Upper lobe of left lung (tissue), 6 donors: Measurements from ENCODE around the gene TDRD7. TPM values are rescaled to one million over a fixed set of nuclear protein-coding genes. Genes with fewer than 3 reads are reported as not detected.
A peak's percentile ranks its signal among the peaks of the same experiment; 100 is the strongest.
"Not testable (repeated sequence)": the region's sequence is repeated elsewhere in the genome, so short reads cannot be mapped to it uniquely, and the experiment has no call there.

Source experiments
- ATAC-seq, 2 donors: fragments of 200-7000 bp; cut with Tn5 transposase; one replicate each; pipeline ENCODE4 v1.9.1; 2022; ENCODE audit warnings: mild to moderate bottlenecking in 2 of 2, moderate library complexity in 2 of 2; ENCODE audit not compliant: low FRiP score in 2 of 2
- DNase-seq, 2 donors: peaks; one replicate each; pipeline ENCODE4 v3.0.0-alpha.2; 2019 to 2020
- H3K27ac ChIP-seq, 4 donors: fragments of 200-600 bp; sonication (generic); one replicate each; pipeline ENCODE4 v1.5.1; 2016 to 2019
- H3K27me3 ChIP-seq, 4 donors: fragments of 200-600 bp; sonication (generic); one replicate each; pipeline ENCODE4 v1.5.1; 2017 to 2019
- H3K36me3 ChIP-seq, 4 donors: fragments of 200-600 bp; sonication (generic); one replicate each; pipeline ENCODE4 v1.5.1; 2016 to 2019
- H3K4me1 ChIP-seq, 4 donors: fragments of 200-600 bp; sonication (generic); one replicate each; pipeline ENCODE4 v1.5.1; 2018 to 2019
- H3K4me3 ChIP-seq, 4 donors: fragments of 200-600 bp; sonication (generic); one replicate each; pipeline ENCODE4 v1.5.1; 2017 to 2019; ENCODE audit warnings: mild to moderate bottlenecking in 2 of 4, moderate library complexity in 1 of 4
- H3K9me3 ChIP-seq, 4 donors: fragments of 200-600 bp; sonication (generic); one replicate each; pipeline ENCODE4 v1.5.1; 2018 to 2019
- CTCF ChIP-seq, 6 experiments: fragments of 450-650 bp in 4 of 6; fragments of 200-600 bp in 2 of 6; sonication (generic) in 2 of 6; IDR thresholded peaks; one replicate each; pipeline ENCODE4 v1.5.1; 2016 to 2019; ENCODE audit warnings: antibody characterized with exemption in 6 of 6
- EP300 ChIP-seq, 4 donors: sonication (generic); formaldehyde crosslinking; IDR thresholded peaks; one replicate each; pipeline ENCODE4 v1.5.1; 2017; ENCODE audit warnings: antibody characterized with exemption in 4 of 4, control low read depth in 2 of 4
- POLR2A ChIP-seq, 4 donors: fragments of 450-650 bp; IDR thresholded peaks; one replicate each; pipeline ENCODE4 v1.5.1; 2016 to 2017; ENCODE audit warnings: antibody characterized with exemption in 4 of 4, mild to moderate bottlenecking in 2 of 4
- POLR2AphosphoS5 ChIP-seq, 2 donors: sonication (generic); formaldehyde crosslinking; IDR thresholded peaks; one replicate each; pipeline ENCODE4 v1.5.1; 2017; ENCODE audit warnings: antibody characterized with exemption in 2 of 2
- WGBS, 2 donors: methylation state at CpG; one replicate each; pipeline ENCODE4 v1.1.5; 2017 to 2018; 5-methylcytosine and 5-hydroxymethylcytosine counted together
- total RNA-seq, 6 donors: library from RNA; depleted of rRNA in 4 of 6; stranded (reverse); fragments of >200 nt in 4 of 6; gene quantifications; one replicate each; pipeline versions ENCODE4 v1.1.0 to v1.2.1, GENCODE V29; 2016 to 2021
- donor health status: DM: no; HTN: no; CAD: no; lungs with moderate emphysema.
- donor health status: DM: no; HTN: yes; CAD: no; lungs with severe emphysema.

The TDRD7 gene
- total RNA-seq, 6 donors from 2014 or later: 9.0 to 21.0 (median 15.3) TPM

- not testable (repeated sequence) for H3K27me3 ChIP-seq, H3K9me3 ChIP-seq, H3K27ac ChIP-seq, DNase-seq, H3K4me3 ChIP-seq, ATAC-seq
- peaks cover 0 to 14% (median 5%) of the 10 kb centered on the region in 4 donors for H3K36me3 ChIP-seq
- H3K4me1 ChIP-seq: peaks cover 12 to 19% (median 14%) of the 10 kb centered on the region in 4 donors
- 83 to 91% methylated on average over 5 of the region's 5 CpGs for WGBS, 2 donors
Measured at GRCh38 chr9:97498846-97499245, 87.0 kb downstream of the TDRD7 start.

DNA sequence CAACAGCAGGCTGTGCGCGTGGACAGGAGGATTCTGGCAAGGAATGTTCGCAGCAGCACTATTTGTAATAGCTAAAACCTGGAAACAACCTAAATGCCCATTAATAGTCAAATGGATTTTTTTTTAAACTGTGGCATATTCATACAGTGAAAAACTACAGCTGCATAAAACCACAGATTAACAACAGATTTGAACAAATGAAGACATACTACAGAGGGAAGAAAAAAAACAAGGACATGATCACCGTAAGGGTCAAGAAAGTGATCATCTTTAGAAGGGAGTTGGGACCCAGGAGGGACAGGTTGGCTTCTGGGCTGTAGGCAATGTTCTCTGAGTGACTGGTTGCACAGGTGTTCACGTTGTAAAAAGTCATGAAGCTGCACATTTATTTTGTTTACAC is 88.4 kb downstream of the TDRD7 start:
- H3K27me3 ChIP-seq: no peaks in the 10 kb centered on the region
- DNase-seq: no peak
- ATAC-seq: no peak
- H3K9me3 ChIP-seq: no peaks in the 10 kb centered on the region
- H3K27ac ChIP-seq: no peak overlapping the region
- H3K36me3 ChIP-seq: peaks cover 0 to 14% (median 5%) of the 10 kb centered on the region in 4 donors
- H3K4me3 ChIP-seq: no peak overlapping the region
- 52 to 59% methylated on average over 5 of the region's 5 CpGs for WGBS, 2 donors
- TF ChIP-seq POLR2AphosphoS5 (IDR thresholded peaks at IDR 0.05) (no peak), EP300 (IDR thresholded peaks at IDR 0.05) (no peak), POLR2A (IDR thresholded peaks at IDR 0.05) (no peak), CTCF (IDR thresholded peaks at IDR 0.05) (no peak)
- H3K4me1 ChIP-seq: peaks cover 12 to 19% (median 14%) of the 10 kb centered on the region in 4 donors

DNA sequence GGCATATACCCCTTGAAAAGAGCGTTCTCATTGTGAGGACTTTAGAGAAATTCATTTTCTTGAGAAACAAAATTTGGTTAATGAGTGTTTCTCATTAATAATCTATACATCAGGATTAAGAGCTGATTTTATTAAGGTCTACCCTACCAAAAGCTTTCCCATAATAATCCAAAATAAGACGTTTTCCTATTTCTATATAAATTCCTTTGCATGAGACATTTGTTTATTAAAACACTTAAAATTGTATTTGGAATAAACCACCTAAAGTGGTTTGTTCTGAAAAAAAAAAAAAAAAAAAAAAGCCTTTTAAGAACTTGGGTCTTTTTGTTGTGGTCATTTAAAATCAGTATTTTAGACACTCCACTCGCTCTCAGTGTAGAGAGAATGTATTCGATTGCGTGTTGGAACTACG is 88.9 kb downstream of the TDRD7 start:
- peak overlapping the region in 3 of 4 donors; percentile 63 to 86 (median 85) for H3K4me3 ChIP-seq
- 15 to 19% methylated on average over 6 of the region's 6 CpGs for WGBS, 2 donors
- peaks cover 12 to 19% (median 14%) of the 10 kb centered on the region in 4 donors for H3K4me1 ChIP-seq
- ATAC-seq (no peak), DNase-seq (no peak)
- H3K27me3 ChIP-seq: no peaks in the 10 kb centered on the region
- no peak for TF ChIP-seq EP300 (IDR thresholded peaks at IDR 0.05)
- no peak for TF ChIP-seq POLR2A (IDR thresholded peaks at IDR 0.05)
- no peak for TF ChIP-seq POLR2AphosphoS5 (IDR thresholded peaks at IDR 0.05)
- no peak for TF ChIP-seq CTCF (IDR thresholded peaks at IDR 0.05)
- peak overlapping the region in 1 of 4 donors; percentile 73 for H3K27ac ChIP-seq
- no peaks in the 10 kb centered on the region for H3K9me3 ChIP-seq
- peaks cover 0 to 9% (median 3%) of the 10 kb centered on the region in 4 donors for H3K36me3 ChIP-seq

DNA sequence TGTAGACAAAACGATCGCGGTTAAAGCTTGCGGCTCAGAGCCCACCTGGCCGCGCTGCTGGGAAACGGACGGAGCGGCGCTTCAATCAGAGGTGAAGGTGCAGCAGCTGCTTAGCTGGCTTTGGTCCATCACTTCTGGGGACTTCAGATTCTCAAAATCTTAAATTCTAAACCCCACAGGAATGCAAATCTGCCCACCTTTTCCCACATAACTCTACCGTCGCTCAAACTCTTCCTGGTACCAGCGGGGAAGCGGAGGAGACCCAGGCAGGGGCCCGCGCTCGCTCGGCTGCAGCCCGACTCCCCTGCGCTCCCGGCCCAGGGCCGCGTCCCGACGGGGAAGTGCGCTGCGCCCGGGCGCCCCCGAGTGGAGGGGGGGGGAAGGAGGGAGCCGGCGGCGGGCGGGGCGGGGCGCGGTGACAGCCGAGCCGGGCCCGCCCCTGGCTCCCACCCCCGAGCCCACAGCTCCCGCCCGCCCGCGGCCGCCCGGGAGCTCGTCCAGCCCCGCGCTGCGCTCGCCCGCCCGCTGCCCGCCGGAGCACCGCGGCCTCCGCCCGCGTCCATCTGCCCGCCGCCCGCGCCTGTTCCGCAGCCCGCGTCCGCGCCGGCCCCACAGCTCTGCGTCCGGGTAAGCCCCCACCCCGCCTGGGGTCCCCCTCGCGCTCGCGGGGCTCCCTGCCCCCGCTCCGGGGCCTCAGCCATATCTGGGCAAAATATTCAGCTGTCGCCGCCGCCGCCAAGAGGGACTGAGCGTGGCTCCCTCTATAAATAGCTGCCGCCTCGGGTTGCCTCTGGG is 89.5 kb downstream of the TDRD7 start, which contains the start of gene TMOD1:
Gene TMOD1 (plus strand): TSS at position 490 of the 795 bp plus-strand sequence. CDS start 22,523 bp downstream, outside the sequence.
- 1 to 5% methylated on average over 21 to 41 of the region's 87 CpGs for WGBS, 2 donors
- peaks cover 12 to 19% (median 14%) of the 10 kb centered on the region in 4 donors for H3K4me1 ChIP-seq

More for the DNA sequence above, 89.5 kb downstream of the TDRD7 start, which contains the start of gene TMOD1:
- ATAC-seq: peak; percentile 70 to 91
- H3K9me3 ChIP-seq: no peaks in the 10 kb centered on the region
- TF ChIP-seq CTCF (IDR thresholded peaks at IDR 0.05) (peak in 2 of 6 experiments; percentile 11 to 33), POLR2AphosphoS5 (IDR thresholded peaks at IDR 0.05) (peak in 1 of 2 donors; percentile 22), EP300 (IDR thresholded peaks at IDR 0.05) (no peak)
- no peaks in the 10 kb centered on the region for H3K27me3 ChIP-seq
- H3K36me3 ChIP-seq: peaks cover 0 to 3% (median under 1%) of the 10 kb centered on the region in 4 donors
- DNase-seq: peak; percentile 72 to 95
- H3K27ac ChIP-seq: peak within 1 kb of the TSS; percentile 55 to 73 (median 65)
- H3K4me3 ChIP-seq: peak within 1 kb of the TSS; percentile 63 to 86 (median 85)
